Upper lobe of right lung (tissue), 1 donor: ENCODE measurements around the gene IFI27L1. TPM values are rescaled to one million over a fixed set of nuclear protein-coding genes. Genes with fewer than 3 reads are reported as not detected.
A peak's percentile ranks its signal among the peaks of the same experiment; 100 is the strongest.

Experiments
- ATAC-seq: fragments of 200-7000 bp; cut with Tn5 transposase; one replicate; pipeline ENCODE4 v1.9.1; 2020; ENCODE audit warnings: mild to moderate bottlenecking, moderate library complexity
- DNase-seq: peaks from one replicate; pipeline ENCODE4 v3.0.0-alpha.2; 2020
- H3K27ac ChIP-seq: fragments of 200-600 bp; one replicate; pipeline ENCODE4 v1.8.0; 2022
- H3K27me3 ChIP-seq: fragments of 200-600 bp; one replicate; pipeline ENCODE4 v1.8.0; 2022; ENCODE audit warnings: mild to moderate bottlenecking
- H3K36me3 ChIP-seq: fragments of 200-600 bp; one replicate; pipeline ENCODE4 v1.8.0; 2022
- H3K4me1 ChIP-seq: fragments of 200-600 bp; one replicate; pipeline ENCODE4 v1.8.0; 2022
- H3K4me3 ChIP-seq: fragments of 200-600 bp; one replicate; pipeline ENCODE4 v1.8.0; 2022; ENCODE audit warnings: mild to moderate bottlenecking
- H3K9me3 ChIP-seq: fragments of 200-600 bp; one replicate; pipeline ENCODE4 v1.8.0; 2022
- intact Hi-C: fragments of 100-400 bp; cut with DNase I; formaldehyde crosslinking; loops from one replicate; pipeline ENCODE4 v1.11.0; 2022
- total RNA-seq: library from RNA; stranded (reverse); fragmentation: NEBNext Ultra II Directional; extraction: Animal tissue kit (Norgen Biotek cat#: 25700); gene quantifications from one replicate; pipeline ENCODE4 v1.2.1, GENCODE V29; 2021
- TF ChIP-seq, protein P1 (sequence below): fragments of 200-600 bp; IDR thresholded peaks from one replicate; pipeline ENCODE4 v1.8.0; 2022; ENCODE audit warnings: antibody characterized with exemption
- donor health status: DM: no; HTN: yes; CAD: no; lungs with severe emphysema.

Gene IFI27L1
- total RNA-seq, 1 donor from 2014 or later, result 15.2 TPM

DNA sequence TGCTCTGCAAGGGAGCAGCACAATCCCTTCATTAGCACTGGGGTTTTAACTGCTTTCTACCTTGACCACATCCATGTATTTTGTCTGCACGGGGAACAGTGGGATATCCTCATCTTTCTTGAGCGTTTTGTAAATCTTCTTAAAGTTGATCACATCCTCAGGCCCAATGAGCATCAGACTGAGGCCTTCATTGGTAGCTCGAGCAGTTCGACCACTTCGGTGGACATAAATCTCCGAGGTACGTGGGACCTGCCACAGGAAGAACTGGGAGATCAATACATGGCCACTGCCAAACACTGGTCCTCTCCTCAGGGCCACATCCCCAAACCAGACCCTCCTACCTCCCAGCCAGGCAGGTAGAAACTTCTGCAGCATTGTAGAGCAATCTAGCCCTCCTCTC, 26.2 kb upstream of the IFI27L1 start:
- peaks cover 16% of the 10 kb centered on the region for H3K4me1 ChIP-seq
- H3K9me3 ChIP-seq, result no peaks in the 10 kb centered on the region
- H3K27me3 ChIP-seq, result no peaks in the 10 kb centered on the region
- H3K36me3 ChIP-seq, result peaks cover 100% of the 10 kb centered on the region
- ATAC-seq (no peak), DNase-seq (no peak)
- no peak overlapping the region for H3K27ac ChIP-seq
- TF ChIP-seq, protein P1, sequence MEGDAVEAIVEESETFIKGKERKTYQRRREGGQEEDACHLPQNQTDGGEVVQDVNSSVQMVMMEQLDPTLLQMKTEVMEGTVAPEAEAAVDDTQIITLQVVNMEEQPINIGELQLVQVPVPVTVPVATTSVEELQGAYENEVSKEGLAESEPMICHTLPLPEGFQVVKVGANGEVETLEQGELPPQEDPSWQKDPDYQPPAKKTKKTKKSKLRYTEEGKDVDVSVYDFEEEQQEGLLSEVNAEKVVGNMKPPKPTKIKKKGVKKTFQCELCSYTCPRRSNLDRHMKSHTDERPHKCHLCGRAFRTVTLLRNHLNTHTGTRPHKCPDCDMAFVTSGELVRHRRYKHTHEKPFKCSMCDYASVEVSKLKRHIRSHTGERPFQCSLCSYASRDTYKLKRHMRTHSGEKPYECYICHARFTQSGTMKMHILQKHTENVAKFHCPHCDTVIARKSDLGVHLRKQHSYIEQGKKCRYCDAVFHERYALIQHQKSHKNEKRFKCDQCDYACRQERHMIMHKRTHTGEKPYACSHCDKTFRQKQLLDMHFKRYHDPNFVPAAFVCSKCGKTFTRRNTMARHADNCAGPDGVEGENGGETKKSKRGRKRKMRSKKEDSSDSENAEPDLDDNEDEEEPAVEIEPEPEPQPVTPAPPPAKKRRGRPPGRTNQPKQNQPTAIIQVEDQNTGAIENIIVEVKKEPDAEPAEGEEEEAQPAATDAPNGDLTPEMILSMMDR, result no peak
- intact Hi-C loops, result no loop called here
- H3K4me3 ChIP-seq, result no peak overlapping the region

DNA sequence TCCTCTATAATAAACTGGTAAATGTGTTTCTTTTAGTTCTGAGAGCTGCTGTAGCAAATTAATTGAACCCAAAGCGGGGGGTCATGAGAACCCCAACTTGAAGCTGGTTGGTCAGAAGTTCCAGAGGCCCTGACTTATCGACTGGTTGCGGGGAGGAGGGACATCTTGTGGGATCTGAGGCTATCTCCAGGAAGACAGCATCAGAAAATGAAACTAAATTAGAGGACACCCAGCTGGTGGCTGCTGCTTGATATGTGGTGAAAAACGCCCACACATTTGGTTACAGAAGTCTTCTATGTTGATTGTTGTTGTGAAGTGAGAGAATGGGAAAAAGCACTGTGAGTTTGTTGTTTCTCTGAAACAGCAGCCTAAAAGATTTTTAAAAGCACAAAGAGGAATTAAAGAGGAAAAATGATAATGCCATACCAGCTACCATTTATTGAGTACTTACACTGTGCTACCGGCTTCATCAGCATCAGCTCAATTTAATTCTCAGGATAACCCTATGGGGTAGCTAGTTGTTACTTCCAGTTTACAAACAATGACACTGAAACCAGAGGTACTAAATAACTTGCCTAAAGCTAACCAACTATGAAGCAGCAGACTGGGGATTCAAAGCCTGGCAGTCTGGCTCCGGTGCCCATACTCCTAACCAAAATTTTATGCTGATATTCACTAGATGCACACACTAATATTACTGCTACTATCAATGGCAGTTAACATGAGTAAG, 24.4 kb upstream of the IFI27L1 start:
- Histone ChIP-seq H3K27ac (no peak overlapping the region), H3K4me1 (peaks cover 16% of the 10 kb centered on the region), H3K36me3 (peaks cover 100% of the 10 kb centered on the region), H3K4me3 (no peak overlapping the region), H3K27me3 (no peaks in the 10 kb centered on the region), H3K9me3 (no peaks in the 10 kb centered on the region)
- intact Hi-C loops, result no loop called here
- no peak for DNase-seq
- peak; percentile 31 for ATAC-seq
- TF ChIP-seq, protein P1, result no peak

DNA sequence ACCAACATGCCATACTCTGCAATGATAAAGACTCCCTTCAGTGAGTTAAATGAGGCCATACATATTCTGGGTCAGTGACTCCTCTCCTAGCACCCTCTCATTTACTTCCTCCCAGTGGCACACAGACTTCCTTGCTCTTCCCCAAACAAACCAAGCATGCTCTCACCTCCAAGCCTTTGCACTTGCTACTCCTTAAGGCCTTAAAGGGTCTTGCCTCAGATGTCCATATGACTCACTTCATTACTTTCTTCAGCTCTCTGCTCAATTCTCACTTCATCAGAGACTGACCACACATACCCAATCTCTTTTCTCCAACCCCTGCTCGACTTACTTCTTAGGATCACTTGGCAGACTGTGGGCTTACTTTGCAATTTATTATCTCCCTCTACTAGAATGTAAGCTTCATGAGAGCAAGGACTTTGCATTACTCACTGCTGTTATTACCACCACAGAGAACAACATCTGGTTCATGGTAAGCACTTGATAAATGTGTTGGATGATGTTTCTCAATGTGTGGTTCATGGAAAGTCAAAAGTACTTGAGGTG, 22.9 kb upstream of the IFI27L1 start:
- ATAC-seq (no peak), DNase-seq (no peak)
- Histone ChIP-seq H3K4me3 (no peak overlapping the region), H3K27me3 (no peaks in the 10 kb centered on the region), H3K9me3 (no peaks in the 10 kb centered on the region), H3K36me3 (peaks cover 98% of the 10 kb centered on the region), H3K4me1 (peaks cover 16% of the 10 kb centered on the region), H3K27ac (no peak overlapping the region)
- TF ChIP-seq, protein P1, result no peak
- intact Hi-C loops, result no loop called here

DNA sequence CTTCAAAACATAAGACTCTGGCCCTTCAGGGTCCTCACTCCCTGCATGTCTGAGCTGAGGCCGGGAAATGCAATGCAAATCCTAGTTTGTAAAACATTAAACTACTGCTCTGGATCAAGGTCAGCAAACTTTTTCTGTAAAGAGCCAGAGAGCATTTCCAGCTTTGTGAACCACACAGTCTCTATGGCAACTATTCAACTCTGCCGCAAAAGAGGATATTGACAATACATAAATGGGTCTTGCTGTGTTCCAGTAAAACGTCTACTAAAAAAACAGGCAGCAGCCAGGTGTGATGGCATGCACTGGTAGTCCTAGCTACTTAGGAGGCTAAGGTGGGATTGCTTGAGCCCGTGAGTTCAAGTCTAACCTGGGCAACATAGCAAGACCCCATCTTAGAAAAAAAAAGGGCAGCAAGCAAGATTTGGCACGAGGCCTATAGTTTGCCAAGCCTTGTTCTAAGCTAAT, 22.4 kb upstream of the IFI27L1 start:
- ATAC-seq (no peak), DNase-seq (no peak)
- H3K36me3 ChIP-seq, result peaks cover 97% of the 10 kb centered on the region
- intact Hi-C loops, result no loop called here
- no peaks in the 10 kb centered on the region for H3K9me3 ChIP-seq
- H3K27me3 ChIP-seq, result no peaks in the 10 kb centered on the region
- no peak overlapping the region for H3K4me3 ChIP-seq
- TF ChIP-seq, protein P1, result no peak
- peaks cover 16% of the 10 kb centered on the region for H3K4me1 ChIP-seq
- H3K27ac ChIP-seq, result no peak overlapping the region

DNA sequence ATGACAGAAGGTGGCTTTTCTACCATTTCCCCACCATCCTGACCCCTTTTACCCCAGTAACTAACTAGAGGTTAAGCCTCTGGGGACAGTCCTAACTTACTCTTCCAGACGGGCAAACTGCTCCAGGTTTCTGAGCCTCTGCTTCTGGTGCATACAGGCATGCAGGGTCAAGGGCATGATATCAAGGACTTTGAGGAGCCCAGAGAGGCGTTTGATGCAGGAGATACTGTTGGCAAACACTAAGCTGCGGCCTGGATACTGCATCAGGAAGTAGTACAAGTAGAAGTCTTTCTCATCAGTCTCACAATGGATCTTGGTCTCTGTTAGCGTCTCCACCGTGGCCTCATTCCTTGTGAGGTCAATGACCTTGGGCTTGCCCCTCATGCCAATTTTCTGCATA, 21.1 kb upstream of the IFI27L1 start:
- TF ChIP-seq, protein P1, result no peak
- DNase-seq (no peak), ATAC-seq (no peak)
- no peaks in the 10 kb centered on the region for H3K27me3 ChIP-seq
- no peak overlapping the region for H3K4me3 ChIP-seq
- H3K36me3 ChIP-seq, result peaks cover 84% of the 10 kb centered on the region
- no peaks in the 10 kb centered on the region for H3K9me3 ChIP-seq
- H3K4me1 ChIP-seq, result peaks cover 21% of the 10 kb centered on the region
- no peak overlapping the region for H3K27ac ChIP-seq
- intact Hi-C loops, result no loop called here
